ENCODE data around the gene AXIN1. TPM values are rescaled to one million over a fixed set of nuclear protein-coding genes. Genes with fewer than 3 reads are reported as not detected.

The AXIN1 gene
- polyA plus RNA-seq, 4 donors, result 16.4 to 26.7 (median 23.2) TPM

DNA sequence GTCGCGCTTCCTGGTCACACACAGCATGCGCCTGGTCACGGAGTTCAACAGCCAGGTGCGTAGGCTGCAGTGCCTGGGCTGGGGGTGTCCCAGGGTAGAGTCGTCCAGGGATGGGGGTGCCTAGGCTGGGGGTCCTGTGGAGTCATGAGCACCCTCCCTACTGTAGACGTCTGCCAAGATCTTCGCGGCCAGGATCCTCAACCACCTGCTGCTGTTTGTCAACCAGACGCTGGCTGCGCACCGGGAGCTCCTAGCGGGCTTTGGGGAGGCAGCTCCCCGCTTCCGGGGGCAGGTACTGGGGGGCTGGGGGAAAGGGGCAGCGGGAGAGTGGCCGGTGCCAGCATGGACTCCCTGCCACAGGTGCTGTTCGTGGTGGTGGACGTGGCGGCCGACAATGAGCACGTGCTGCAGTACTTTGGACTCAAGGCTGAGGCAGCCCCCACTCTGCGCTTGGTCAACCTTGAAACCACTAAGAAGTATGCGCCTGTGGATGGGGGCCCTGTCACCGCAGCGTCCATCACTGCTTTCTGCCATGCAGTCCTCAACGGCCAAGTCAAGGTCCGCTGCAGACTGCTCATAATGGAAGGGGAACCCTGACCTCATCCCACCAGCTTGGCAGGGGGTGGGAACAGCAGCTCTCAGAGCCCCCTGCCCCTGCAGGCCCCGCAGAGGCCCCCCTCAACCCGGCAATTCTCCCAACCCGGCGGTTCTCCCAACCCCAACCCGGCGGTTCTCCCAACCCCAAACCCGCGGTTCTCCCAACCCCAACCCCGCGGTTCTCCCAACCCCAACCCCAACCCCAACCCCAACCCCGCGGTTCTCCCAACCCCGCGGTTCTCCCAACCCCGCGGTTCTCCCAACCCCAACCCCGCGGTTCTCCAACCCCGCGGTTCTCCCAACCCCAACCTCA lies 67.1 kb downstream of the AXIN1 start:
- DNase-seq (ENCODE audit: low read depth in 4 of 4, low spot score in 2 of 4), result no peak

DNA sequence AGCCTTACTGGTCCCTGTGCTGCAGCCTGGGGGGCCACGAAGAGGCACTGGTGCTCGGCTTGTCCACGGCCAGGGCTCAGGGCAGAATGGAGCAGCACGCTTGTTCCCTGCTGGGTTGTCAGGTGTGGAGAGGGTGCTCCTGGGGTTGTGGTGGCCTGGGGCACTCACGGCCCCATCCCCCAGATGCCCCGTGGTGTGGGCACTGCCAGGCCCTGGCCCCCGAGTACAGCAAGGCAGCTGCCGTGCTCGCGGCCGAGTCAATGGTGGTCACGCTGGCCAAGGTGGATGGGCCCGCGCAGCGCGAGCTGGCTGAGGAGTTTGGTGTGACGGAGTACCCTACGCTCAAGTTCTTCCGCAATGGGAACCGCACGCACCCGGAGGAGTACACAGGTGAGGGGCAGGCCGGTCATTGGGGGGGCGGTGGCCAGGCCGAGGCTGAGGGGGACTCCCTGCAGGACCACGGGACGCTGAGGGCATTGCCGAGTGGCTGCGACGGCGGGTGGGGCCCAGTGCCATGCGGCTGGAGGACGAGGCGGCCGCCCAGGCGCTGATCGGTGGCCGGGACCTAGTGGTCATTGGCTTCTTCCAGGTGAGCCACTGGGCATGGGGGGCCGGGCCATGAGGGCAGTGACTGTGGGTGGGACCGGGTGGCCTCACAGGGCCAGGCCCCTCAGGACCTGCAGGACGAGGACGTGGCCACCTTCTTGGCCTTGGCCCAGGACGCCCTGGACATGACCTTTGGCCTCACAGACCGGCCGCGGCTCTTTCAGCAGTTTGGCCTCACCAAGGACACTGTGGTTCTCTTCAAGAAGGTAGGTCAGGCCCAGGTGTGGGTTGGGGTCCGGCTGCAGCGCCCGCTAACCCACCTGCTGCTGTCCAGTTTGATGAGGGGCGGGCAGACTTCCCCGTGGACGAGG lies 68.1 kb downstream of the AXIN1 start:
- DNase-seq (ENCODE audit: low read depth in 4 of 4, low spot score in 2 of 4), result no peak

- DNase-seq (ENCODE audit: low read depth in 4 of 4, low spot score in 2 of 4), result no peak
Measured at GRCh38 chr16:283033-283805, 69.3 kb downstream of the AXIN1 start, which contains the start of gene PDIA2. TSS of gene PDIA2 (plus strand) at chr16:283164. CDS start at chr16:283170, 6 bp downstream.

DNA sequence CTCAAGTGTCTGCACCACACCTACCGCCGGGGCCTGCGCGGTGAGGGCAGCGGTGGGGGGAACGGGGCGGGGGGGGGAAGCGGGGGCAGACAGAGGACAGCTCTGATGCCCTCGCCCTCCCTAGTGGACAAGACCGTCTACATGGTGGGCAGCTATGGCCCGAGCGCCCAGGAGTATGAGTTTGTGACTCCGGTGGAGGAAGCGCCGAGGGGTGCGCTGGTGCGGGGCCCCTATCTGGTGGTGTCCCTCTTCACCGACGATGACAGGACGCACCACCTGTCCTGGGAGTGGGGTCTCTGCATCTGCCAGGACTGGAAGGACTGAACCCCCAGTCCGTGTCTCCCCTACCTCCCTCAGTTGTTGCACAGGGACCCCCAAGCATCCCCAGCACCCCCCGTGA lies 70.0 kb downstream of the AXIN1 start:
- DNase-seq (ENCODE audit: low read depth in 4 of 4, low spot score in 2 of 4), result no peak

DNA sequence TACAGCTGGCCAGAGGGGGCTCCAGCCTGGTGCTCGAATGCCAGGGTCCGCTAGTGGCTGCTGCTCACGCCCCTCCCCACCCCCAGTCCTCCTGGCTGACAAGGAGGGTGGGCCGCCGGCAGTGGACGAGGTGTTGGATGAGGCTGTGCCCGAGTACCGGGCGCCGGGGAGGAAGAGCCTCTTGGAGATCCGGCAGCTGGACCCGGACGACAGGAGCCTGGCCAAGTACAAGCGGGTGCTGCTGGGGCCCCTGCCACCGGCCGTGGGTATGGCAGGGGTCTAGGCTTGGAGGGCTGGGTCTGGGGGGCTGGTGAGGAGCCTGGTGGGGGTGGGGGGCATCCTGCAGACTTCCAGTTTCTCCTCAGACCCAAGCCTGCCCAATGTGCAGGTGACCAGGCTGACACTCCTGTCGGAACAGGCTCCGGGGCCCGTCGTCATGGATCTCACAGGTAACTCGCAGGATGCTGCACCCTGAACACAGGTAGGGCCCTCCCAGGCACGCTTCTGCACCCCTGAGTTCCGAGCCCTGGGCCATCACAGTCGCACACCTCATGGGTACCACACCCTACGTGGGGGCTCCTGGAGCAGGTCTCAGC lies 70.8 kb downstream of the AXIN1 start:
- DNase-seq (ENCODE audit: low read depth in 4 of 4, low spot score in 2 of 4), result no peak

DNA sequence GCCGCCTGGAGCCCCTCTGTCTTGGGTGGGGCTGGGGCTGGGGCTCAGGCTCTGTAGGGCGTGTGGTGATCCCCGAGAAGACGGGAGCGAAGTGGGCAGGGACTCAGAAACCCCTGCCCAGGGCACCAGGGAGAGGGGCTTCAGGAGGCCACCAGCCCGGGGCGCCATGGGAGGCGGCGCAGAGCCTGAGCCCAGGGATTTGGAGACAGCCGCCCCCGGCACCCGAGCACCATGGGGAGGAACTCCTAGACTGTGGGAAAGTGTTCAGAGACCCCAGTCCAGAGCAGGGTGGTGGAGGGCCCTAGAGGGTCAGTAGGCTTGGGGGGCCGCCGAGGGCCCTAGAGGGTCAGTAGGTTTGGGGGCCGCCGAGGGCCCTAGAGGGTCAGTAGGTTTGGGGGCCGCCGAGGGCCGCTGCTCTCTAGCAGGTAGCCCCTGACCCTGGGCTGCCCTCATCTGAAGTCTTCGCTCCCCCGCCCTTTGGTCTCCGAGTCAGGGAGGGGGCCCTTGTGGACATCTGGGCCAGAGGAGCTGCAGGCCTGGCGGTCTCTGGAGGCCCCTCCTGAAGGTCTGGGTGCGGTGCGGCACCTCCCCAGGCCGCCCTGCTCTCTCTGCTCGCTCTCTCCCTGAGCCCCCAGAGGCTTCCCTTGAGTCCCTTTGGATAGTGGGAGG lies 71.4 kb downstream of the AXIN1 start:
- no peak for DNase-seq (ENCODE audit: low read depth in 4 of 4, low spot score in 2 of 4)

DNA sequence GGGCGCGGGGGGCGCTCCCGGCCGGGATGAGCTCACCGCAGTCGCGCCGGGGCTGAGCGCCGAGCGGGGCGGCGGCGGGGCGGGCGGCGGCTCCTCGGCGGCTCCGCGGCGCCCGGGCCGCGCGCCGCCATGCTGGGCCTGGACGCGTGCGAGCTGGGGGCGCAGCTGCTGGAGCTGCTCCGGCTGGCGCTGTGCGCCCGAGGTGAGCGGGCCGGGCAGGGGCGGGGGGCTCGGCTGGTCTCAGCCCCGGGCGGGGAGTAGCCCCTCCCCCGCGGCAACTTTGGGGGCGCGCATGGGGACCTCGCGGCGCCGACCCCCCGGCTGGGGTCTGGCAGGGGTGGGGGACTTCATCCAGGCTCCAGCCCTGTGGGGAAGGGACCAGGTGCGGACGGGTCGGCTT lies 72.0 kb downstream of the AXIN1 start, which contains the start of gene ARHGDIG:
TSS of gene ARHGDIG (plus strand) at position 40 of the 400 bp plus-strand sequence. CDS start at position 130, 90 bp downstream.
- no peak for DNase-seq (ENCODE audit: low read depth in 4 of 4, low spot score in 2 of 4)

DNA sequence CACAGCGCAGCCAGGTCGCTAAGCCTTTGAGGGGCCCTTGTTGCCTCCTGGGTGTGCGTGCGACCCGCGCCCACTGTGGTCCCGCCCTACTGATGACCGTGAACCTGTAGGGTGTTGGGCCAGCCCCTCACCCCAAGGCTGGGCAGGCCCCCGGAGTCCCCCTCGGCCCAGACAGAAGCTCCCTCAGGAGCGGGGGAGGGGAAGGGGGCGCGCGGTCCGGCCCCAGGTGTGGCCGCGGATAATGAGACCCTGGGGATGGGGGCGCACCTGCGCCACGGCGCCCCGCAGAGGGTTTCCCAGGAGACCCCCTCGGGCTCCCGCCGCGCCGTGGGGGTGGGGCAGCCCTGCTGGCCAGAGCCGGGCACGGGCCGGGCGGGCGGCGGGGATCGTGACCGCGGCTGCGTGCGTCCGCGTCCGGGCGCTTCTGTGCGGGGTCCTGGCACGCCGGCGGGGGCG lies 72.5 kb downstream of the AXIN1 start:
- no peak for DNase-seq (ENCODE audit: low read depth in 4 of 4, low spot score in 2 of 4)

DNA sequence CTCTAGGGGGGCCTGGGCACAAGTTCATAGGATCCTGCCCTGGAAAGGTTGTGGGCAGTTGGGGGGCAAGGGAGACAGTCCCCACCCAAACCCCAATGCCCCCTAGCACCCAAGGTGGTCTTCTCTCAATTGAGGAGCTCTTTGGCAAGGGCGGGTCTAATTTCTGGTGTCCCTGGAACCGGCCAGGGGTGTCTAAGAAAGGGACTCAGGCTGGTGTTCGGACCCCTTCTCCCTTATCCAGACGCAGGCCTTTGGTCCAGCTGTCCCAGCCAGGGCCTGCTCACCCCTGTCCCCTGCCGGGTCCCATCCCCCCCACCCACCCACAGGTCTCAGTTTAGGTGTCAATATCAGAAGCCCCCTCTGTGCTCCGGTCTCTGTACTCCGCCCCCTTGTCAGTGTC lies 73.0 kb downstream of the AXIN1 start:
- DNase-seq (ENCODE audit: low read depth in 4 of 4, low spot score in 2 of 4), result no peak

DNA sequence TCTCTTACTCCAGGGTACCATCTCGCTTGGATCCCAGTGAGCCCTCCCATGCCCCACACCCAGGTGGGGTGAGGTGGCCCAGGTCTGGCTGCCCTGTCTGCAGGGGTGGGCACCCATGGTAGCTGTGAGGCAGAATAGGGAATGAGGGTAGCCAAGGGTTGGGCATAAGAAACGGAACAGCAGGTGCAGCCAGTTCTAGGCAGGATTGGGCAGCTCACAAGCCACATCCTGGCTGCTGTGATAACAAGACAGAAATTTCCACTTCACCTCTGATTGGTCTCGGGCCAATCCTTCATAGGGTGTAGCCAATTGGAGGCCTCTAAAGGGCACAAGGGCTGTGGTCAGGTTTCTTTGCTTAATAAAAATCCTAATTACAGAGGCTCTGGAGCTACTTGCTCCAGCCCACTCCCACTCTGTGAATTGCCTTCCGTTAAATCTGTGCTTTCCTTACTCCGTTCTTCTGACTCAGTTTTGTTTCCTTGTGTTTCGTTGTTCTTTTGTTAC lies 73.6 kb downstream of the AXIN1 start:
- no peak for DNase-seq (ENCODE audit: low read depth in 4 of 4, low spot score in 2 of 4)

GRCh38 chr16:276426-277077 lies 76.0 kb downstream of the AXIN1 start:
- DNase-seq (ENCODE audit: low read depth in 4 of 4, low spot score in 2 of 4), result no peak

DNA sequence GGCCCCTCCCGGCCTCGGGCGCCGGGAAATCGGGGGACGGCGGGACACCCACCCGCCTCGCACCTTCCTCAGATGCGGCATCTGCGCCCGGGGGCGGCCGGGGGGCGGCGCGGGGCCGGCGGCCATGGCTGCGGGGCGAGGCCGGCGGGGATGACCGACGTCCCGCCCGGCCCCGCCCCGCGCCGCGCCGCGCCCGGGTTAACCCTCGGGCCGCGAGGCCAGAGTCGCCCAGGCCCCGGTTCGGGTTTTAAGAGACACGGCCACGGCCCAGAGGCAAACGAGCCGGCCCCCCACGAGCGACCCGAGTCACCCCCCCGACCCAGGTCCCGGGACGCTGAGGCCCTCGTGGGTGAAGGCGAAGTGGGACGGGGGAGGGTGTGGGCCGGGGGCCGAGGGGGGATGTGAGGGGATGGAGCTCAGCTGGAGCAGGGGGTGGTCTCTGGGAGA lies 76.7 kb downstream of the AXIN1 start, which contains the start of gene RGS11:
TSS of gene RGS11 (minus strand) at position 159 of the 447 bp plus-strand sequence. CDS start at position 126, 33 bp downstream.
- no peak for DNase-seq (ENCODE audit: low read depth in 4 of 4, low spot score in 2 of 4)

DNA sequence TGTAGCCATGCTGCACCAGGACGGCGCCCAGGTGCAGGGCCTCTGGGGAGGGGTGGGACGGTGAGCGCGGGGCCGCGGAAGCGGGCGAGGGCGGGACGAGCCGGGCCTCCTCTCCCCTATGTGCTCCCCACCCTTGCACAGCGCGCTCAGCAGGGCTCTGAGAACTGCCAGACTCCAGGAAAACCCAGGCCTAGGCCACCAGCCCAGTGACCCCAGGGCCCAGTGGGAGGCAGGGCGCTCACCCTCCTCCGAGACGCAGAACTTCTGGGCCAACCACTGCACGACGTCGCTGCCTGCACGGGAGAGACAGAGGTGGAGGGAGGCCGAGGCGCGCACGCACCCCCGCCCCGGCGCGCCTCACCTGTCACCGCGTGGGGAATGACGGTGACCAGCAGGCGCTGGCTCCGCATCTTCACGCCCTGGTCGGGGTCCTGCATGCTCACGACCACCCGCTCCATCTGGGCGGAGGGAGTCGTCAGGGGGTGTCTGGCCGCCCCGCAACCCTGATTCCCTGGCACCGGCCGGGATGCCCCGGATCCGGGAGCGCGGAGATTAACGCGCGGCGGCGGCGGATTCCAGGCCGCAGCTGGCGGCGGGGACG lies 77.4 kb downstream of the AXIN1 start:
- DNase-seq (ENCODE audit: low read depth in 4 of 4, low spot score in 2 of 4), result no peak

DNA sequence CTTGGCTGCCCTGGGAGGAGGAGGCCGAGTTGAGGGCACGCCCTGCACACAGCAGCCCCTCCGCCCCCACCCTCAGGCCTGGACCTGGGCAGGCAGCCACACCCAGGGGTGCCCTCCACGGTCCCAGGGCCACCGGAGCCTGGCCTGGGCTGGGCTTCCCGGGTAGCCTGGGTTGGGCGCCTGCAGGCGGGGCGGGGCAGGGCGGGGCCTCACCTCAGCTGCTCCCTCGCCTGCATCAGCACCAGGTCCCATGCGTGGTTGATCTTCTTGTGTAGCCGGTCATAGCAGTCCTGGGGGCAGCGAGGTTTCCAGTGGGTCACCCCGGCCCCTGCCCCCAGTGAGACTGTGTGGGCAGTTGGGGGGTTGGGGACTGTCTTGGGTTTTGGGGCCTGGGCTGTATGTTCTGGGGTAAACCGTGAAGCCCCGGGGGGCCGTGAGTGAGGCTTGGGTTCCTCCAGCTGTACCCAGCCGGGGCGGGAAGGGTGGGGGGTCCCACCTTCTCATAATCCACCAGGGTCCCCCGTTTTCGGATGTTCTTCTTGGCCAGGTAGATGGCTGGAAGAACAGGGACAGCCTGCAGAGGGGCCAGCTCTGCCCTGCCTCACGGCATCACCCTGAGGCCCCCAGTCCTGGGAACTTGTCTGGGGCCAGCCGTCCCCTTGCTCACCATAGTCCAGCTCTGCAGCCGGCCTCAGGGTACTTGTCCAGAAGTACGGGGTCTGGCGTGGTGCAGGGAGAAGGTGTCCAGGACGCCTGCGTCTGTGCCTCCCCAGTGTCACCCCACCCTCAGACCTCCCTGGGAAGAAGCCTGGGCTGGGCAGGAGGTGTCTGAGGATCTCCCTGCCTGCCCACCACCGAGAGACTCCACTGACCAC lies 78.7 kb downstream of the AXIN1 start:
- no peak for DNase-seq (ENCODE audit: low read depth in 4 of 4, low spot score in 2 of 4)

DNA sequence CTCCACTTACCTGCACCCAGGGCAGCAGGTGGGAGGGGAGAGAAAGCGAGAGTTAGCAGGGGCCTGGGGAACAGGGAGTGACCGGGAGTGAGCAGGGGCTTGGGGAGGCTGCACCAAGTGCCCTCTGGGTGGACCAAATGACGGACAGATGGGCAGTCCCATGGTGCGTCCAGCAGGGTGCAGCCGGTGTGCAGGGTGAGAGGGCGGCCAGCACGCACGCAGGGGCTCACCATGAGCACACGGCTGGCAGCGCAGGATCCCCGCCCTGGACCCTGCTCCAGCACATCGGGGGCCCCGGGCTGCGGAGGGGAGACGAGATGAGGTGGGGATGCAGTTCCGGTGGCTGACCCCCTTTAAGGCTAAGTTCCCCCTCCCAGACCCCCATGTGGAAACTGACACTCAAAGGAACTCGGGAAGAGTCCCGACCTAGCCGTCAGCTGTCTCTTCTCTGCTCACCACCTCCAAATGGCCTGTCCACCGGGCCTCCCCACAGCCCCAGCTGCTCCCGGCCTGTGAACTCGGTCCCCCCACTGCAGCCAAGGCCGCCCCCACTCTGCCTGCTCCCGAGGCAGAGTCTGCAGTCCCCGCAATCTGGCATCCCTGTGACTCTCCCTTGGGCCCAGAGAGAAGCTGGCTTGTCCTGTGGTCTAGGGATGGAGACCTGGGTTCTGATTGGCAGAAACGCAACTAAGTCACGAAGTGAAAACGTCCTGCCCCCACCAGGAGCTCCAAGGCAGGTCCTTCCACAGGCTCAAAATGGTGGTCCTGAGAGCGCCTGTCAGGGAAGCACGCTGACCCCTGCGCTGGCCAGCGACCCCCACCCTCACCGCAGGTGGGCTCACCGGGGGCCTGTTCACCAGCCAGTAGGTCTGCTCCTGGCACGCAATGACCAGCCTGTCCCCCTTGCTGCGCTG lies 79.6 kb downstream of the AXIN1 start:
- no peak for DNase-seq (ENCODE audit: low read depth in 4 of 4, low spot score in 2 of 4)
